ENCODE results near the gene UXS1.

- TF ChIP-seq, protein P1, sequence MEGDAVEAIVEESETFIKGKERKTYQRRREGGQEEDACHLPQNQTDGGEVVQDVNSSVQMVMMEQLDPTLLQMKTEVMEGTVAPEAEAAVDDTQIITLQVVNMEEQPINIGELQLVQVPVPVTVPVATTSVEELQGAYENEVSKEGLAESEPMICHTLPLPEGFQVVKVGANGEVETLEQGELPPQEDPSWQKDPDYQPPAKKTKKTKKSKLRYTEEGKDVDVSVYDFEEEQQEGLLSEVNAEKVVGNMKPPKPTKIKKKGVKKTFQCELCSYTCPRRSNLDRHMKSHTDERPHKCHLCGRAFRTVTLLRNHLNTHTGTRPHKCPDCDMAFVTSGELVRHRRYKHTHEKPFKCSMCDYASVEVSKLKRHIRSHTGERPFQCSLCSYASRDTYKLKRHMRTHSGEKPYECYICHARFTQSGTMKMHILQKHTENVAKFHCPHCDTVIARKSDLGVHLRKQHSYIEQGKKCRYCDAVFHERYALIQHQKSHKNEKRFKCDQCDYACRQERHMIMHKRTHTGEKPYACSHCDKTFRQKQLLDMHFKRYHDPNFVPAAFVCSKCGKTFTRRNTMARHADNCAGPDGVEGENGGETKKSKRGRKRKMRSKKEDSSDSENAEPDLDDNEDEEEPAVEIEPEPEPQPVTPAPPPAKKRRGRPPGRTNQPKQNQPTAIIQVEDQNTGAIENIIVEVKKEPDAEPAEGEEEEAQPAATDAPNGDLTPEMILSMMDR (IDR thresholded peaks at IDR 0.05; ENCODE audit: low read depth, low read length) = no peak
- TF ChIP-seq EZH2phosphoT487 (IDR thresholded peaks at IDR 0.05; ENCODE audit: low read depth) = no peak
Observed at GRCh38 chr2:106207246-106207645, 13.1 kb upstream of the UXS1 start.
